DMS53 (cell line): ENCODE measurements around the gene LANCL3.
"Not testable (repeated sequence)": the region's sequence is repeated elsewhere in the genome, so short reads cannot be mapped to it uniquely, and the experiment has no call there.

Experiments used
- DNase-seq: peaks from one replicate; lab custom pipeline; 2025; lab: John Stamatoyannopoulos, UW

LANCL3 gene

DNA sequence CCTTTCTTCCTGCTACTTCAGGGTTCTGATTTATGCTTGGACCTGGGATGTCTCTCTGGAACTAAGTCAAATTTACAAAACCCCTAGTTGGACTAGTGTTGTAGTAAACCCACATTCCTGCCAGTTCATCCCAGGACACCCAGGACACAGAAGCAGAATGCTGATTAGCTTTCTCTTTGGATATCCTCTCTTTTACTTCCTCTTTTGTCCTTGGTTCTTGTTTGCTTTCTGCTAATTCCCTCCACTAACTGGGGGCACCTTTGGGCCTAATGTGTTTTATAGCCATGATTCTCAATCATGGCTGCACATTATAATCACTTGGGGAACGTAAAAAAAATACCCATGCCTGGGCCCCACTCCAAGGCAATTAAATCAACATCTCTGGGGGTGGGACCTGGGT lies 42.5 kb downstream of the LANCL3 start:
- DNase-seq: no peak

DNA sequence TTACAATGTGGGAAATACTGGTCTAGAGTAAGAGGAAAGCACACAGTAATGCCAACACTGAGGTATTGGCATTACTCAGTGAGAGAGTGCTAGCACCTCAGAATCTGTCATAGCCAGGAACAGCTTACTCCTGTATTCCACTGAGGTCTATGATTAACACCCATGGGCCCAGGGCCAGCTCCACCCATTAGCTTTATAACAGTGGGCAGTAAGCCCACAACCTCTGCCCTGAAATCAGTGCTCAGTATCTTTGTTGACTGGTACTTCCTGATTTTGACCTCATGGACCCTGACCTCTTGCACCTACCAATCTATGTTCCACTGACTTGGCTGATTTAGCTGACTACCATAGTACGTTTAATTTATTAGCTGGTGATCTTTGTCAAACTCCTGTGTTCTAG lies 56.1 kb downstream of the LANCL3 start:
- no peak for DNase-seq

- DNase-seq: no peak
These were observed 66.6 kb downstream of the LANCL3 start for GRCh38 chrX:37638047-37638446.

DNA sequence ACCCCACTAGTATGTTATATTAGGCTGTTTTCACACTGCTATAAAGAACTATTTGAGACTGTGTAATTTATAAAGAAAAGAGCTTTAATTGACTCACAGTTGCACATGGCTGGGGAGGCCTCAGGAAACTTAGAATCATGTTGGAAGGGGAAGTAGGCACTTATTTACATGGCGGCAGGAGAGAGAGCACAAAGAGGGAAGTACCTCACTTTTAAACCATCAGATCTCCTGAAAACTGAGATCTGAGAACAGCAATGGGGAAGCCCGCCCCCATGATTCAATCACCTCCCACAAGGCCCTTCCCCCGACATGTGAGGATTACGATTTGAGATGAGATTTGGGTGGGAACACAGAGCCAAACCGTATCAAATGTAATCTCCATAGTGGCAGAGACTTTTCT lies 68.7 kb downstream of the LANCL3 start:
- DNase-seq: no peak

- DNase-seq: no peak
These were observed 70.4 kb downstream of the LANCL3 start for GRCh38 chrX:37641859-37642258.

- DNase-seq: no peak
These were observed 73.2 kb downstream of the LANCL3 start for GRCh38 chrX:37644381-37645305.

DNA sequence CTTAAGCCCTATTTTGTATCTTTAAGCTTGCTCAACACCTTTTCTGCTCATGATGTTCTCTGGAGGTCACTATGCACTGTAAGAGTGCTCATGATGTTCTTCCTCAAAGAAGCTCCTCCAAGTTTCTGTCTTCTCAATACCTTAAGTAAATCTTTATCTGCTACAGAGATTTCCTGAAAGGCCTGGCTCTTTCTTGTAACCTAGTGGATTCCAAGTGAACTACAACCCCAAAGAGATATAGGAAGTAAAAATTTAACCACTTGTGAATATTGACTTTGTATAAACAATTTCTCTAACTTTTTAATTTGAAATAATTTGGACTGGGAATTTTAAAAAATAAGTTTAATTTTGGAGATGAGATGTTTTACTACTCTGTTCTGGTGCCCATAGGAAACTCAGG lies 74.8 kb downstream of the LANCL3 start:
- DNase-seq: peak; percentile 11

DNA sequence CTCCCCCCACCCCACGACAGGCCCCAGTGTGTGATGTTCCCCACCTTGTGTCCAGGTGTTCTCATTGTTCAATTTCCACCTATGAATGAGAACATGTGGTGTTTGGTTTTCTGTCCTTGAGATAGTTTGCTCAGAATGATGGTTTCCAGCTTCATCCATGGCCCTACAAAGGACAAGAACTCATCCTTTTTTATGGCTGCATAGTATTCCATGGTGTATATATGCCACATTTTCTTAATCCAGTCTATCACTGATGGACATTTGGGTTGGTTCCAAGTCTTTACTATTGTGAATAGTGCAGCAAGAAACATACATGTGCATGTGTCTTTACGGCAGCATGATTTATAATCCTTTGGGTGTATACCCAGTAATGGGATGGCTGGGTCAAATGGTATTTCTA lies 79.4 kb downstream of the LANCL3 start:
- DNase-seq: not testable (repeated sequence)

DNA sequence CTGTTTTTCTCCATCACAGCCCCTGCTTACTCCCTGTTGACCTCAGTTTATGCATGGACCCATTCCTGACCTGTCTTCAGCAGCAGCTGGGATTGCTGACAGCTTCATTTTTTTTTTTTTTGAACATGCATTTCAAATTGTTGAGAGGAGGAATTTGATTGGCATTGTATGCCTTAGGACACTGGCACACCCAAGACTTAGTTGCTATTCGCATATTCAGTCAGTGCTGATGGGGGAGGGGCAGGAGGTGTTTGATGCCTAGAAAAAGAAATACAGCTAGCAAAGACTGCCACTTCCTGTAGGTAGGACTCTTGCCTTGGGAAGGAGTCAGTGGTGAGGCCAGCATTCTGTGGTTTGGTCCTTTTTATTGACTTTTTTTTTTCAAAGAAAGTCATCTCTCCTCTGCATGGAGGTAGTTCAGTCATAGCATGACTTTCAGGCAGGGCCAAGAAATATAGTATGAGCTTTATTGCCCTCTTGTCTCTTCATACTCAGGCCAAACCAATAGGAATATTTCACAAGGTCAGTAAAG lies 80.5 kb downstream of the LANCL3 start:
- no peak for DNase-seq

- DNase-seq: no peak
These were observed 81.2 kb downstream of the LANCL3 start for GRCh38 chrX:37652589-37653231.

GRCh38 chrX:37653397-37654085 lies 82.1 kb downstream of the LANCL3 start:
- no peak for DNase-seq

DNA sequence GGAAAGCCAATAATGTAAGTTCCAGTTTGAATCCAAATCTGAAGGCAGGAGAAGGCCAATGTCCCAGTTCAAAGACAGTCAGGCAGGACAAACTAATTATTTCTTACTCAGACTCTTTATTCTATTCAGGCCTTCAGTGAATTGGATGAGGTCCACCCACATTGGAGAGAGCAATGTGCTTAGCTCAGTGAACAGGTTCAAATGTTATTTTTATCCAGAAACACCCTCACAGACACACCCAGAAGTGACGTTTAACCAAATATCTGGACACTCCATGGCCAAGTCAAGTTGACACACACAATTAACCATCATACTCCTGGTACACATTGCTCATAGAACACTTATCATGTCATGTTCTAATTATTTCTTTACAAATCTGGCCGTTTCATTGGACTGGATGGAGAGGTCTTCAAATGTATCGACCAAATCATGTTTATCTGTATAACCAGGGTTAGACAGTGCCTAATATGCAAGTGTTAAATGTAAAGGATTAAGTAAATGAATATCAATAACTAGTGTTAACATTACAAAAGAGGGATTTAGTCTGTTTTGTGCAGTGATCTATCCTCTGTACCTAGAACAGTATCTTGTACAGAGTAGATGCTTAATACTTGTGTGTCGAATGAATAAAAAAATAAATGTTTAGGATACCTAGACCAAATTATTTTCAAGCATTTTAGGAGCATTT lies 87.0 kb downstream of the LANCL3 start:
- DNase-seq: no peak

GRCh38 chrX:37659047-37659446 lies 87.6 kb downstream of the LANCL3 start:
- DNase-seq: no peak

- DNase-seq: no peak
These were observed 90.7 kb downstream of the LANCL3 start for GRCh38 chrX:37662181-37662580.

DNA sequence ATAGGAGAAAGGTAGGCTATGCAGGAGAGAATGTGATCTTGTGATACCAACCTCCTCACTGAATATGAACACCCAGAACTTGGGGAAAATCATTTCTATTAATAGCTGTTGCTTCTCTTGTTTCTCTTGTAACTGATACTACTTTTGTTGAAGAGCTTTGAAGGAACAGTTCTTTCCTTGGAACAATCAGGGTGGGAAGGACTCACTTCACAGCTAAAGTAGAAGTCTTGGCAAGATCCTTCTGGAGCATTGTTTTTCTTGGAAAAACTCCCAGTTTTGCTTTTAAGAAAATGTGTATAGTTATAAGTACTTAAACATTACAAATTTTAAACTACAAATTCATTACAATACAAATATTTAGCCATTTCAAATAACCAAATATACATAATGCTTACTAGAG lies 95.1 kb downstream of the LANCL3 start:
- DNase-seq: no peak

DNA sequence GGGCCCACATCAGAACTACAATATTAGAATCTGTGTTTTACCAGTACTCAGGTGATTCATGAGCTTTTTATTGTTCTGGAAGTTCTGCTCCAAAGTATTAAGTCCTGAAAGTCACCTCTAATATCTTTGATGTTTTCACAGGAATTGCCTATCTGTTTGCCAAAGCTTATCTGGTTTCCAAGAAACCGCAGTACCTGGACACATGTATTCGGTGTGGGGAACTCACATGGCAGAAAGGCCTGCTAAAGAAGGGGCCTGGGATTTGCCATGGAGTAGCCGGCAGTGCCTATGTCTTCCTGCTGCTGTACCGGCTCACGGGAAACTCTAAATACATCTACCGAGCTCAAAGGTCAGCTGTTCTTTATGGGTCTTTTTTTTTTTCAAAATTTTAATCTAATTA lies 95.7 kb downstream of the LANCL3 start:
- DNase-seq: no peak

DNA sequence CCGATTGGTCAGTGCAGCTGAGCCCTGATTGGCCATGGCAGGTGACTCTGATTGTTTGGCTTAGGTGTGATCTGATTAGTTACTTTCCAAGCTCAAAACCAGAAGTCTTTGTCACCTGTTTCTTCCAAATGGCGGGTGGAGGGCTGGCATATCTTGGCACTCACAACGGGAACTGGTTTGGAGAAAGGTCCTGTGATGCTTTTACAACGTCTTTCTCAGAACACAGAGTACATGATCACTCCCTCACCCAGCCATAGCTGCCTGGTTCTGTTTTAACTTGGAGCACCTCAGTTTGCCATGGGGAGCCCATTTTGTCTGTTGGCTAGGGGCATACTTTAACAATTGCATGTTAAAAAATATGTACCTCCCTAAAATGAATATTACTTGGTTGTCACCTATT lies 101.1 kb downstream of the LANCL3 start:
- DNase-seq: no peak

GRCh38 chrX:37676811-37677210 lies 105.3 kb downstream of the LANCL3 start:
- no peak for DNase-seq

GRCh38 chrX:37677243-37677642 lies 105.8 kb downstream of the LANCL3 start:
- no peak for DNase-seq

DNA sequence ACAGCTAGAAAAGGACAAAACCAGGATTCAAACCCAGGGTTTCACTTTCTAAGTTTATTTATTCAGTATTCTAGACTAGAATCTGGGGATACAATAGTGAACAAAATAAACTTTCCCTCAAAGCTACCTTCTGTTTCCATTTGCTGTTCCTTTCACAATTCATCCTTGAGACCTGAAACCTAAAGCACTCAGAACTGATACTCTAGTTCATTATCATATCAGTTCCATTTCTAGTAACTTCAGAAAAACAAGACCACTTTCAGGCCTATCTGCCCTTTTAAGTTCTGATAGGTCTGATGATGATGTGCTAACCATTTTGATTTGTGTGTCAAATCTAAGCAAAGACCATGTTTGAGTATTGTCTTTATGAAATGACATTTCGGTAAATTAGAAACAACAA lies 106.3 kb downstream of the LANCL3 start:
- DNase-seq: no peak

DNA sequence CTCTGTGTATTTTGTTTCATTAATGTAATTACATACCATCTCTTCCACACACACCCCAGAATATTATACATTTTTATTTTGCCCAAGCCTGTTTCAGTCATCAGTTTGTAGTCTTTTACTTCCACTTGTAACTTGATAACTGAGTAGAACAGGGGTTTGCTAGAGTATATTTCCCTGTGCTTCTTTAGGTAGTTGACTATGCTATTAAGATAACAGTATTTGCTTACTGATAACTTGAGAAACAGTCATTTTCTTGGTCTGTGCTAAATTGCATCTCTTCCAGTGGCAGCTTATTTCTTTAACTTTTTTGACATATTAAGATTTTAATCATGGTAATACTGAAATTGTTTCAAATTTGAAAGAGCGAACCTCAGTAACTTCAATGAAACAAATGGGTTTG lies 107.1 kb downstream of the LANCL3 start:
- DNase-seq: no peak

- peak; percentile 2 for DNase-seq
These were observed 107.8 kb downstream of the LANCL3 start for GRCh38 chrX:37679230-37679629.
